NCI-H2081 (cell line): ENCODE measurements around the gene DMRT1.

Experiments used
- DNase-seq, 2 experiments: peaks; one replicate each; lab custom pipeline; 2025; lab: John Stamatoyannopoulos, UW

The DMRT1 gene

DNA sequence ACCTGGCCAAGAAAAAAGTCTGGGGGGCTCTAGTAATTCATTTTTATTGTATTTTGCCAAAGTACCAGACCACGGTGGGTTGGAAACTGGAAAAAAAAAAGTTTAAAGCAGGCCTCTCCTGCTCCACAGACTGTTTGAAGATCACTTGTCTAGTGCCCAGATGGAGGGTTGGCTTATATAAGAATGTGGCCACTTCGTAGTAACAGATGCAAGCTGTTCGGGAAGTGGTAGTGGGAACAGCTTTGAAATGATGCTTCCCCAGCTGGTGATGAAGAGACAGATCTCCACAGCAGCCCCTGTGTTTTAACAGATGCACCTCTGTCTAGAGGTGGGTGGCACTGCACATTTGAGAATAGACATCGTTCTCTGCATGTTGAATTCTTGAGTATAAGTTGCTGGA, 80.7 kb downstream of the DMRT1 start:
- DNase-seq, result no peak

DNA sequence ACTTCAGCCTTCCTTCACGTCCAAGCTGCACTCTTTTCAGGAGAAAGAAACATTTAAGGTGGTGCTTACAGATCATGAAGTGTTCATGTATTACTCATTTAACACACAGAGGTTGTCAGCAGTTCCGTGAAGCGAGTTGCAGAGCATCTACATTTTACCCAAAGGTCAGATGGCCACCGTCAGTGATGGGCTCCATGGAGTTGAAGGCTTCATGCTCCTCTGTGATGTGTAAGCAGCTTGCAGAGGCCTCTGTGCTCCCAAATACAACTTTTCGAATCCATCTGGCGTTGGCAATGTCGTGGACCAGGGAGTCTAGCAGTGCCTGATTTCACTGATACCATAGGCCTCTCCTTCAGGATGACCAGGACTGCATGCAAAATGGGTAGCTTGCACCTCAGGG, 81.2 kb downstream of the DMRT1 start:
- DNase-seq, result no peak

DNA sequence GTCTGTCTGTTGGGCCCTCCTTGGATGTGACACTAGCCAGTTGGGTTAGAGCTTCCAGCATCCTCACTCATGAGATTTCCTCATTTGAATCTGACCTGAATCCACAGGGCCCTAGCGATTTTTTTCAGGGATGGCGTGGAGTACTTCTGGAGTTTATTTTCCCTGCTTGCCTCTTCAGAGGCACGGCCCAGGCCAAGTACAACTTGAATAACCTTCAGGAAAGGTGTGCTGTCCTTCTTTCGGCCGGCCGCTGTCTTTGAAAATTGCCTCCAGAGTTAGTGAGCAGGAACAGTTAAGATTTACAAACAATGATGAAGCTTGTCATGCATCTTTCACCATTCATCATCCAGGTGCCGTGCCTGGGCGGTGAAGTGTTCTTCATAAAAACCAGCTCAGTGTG, 85.5 kb downstream of the DMRT1 start:
- DNase-seq, result no peak

DNA sequence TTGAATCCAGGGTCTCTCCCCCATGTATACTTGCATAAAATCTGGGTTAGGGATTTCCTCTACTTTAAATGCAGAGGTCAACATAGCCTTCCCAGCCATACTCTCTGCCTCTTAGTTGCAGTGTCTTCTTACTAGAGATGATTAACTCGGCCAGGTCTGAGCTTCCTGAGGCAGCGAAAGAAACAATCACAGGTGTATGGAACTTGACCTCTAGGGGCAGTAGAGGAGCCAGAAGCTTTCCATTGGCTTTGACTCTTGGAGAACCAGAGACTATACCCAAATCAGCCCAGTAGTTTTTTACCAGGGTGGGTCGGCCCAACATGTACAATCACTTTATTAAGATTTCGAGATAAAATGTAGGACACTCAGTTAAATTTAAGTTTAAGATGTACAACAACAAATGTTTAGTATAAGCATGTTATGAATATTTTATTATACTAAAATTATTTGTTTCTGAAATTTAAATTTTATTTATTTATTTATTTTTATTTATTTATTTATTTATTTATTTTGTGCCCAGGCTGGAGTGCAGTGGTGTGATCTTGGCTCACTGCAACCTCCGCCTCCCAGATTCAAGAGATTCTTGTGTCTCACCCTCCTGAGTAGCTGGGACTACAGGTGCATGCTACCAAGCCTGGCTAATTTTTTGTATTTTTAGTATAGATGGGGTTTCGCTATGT, 87.0 kb downstream of the DMRT1 start:
- DNase-seq, result no peak

DNA sequence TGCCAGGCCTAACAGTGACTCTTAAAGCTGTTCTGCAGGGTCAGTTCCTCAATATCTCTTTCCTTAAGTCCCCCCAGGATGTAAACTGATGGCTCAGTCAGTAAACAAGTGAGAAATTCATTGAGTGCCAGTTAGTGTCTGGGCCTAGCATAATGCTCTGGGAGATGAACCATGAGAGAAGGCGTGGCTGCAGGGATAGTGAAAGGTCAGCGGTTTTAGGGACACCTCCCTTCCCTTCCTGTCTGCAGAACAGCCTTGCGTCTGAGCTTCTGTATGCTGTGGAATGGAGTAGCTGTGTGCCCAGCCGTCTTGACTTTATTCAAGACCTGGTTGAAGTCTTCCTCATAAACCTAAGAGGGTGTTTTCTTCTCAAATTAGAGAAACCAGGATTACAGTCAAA, 88.2 kb downstream of the DMRT1 start:
- no peak for DNase-seq

DNA sequence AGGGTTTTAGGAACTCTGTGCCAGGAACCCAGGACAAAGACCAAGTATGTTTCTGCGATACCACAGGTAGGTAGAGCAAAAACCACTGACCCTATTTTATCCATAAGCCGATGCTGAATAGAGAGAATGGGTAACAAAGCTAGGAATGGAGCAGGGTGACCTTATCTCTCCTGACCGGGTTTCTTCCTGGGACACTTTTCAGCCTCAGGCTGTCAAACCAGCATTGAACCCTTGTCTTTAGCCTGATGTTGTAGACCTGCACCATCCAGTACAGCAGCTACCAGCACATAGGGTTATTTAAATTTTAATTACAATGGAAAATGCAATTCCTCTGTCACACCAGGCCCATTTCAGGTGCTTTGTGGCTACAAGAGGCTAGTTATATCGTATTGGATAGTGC, 91.9 kb downstream of the DMRT1 start:
- DNase-seq, result no peak

DNA sequence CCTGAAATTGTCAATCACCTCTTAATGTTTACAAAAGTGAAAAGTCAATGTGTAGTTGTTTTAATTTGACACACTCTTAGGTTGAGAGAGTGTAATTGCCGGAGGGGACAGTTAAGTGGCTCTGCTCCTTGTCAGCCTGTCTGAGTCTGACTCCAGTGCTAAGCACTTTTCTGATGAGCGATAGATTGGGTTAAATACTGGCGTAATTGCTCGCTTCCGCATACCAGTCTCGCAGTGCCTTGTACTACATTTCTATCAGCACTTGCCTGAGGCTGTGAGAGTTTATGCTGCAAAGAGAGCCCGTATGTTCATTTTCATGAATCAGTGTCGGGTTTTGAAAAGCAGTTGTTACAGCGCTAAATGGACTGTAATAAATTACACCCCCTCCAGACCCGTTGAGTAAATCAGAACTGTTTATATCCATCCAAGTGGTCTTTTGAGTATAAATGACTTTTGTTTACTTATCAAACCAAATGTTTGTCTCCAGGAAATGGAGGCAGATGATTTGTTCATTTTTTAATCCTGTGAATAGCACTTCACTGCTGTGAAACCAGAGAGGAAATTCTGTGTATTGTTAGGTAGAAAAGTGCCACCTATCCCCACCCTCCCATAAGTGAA, 94.0 kb downstream of the DMRT1 start:
- peak; percentile 30 to 63 for DNase-seq

DNA sequence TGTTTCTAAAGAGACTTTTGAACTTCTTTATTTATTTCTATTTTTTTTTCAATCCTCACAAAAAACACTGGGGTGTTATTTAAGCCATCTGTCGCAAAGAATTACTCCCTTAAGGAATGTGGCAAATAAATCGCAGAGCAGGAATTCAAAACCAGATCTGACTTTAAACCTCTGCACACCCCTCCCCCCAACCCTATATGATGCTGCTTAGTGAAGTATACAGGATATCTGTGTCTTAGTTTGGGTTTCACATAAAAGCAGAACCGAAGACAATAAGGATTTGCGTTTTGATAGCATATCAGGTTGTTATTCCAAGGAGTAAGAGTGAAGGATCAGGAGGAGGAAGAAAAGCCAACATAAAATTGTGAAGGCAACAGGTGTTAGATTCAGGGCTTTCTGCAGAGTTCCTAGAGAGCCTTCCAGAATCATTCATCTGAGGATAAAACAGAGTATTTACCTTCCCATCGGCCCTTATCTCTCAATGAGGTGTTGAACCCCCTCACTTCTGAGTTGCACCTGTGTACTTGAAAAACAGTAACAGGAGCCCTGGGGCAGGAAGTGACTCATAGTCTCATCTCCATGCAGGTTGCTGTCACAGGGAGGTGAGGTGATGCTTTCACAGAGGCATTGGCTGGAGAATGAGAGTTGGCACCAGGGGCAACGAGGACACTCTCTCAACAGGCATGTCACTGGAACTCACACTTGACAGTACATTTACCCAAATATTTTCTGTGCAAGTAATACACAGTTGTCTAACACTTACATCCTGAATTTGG, 101.5 kb downstream of the DMRT1 start:
- no peak for DNase-seq

DNA sequence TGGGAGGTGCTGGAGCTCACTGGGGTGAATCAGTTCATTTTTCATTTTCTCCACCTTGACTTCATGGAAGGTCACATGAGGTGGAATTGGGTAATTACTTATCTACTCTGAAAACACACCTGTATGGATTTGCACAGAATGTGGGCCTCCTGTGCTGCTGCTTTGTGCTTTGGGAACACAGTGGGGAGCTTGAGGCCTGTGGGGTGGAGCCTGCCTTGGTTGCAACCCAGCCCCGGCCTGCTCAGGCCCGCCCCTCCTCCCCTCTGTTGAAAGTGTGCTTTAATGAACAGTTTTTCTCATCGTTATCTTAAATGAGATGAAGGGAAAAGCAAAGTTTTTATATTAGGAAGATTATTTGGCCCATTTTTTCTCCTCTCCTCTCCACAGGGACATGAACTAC, 106.5 kb downstream of the DMRT1 start:
- DNase-seq, result no peak

DNA sequence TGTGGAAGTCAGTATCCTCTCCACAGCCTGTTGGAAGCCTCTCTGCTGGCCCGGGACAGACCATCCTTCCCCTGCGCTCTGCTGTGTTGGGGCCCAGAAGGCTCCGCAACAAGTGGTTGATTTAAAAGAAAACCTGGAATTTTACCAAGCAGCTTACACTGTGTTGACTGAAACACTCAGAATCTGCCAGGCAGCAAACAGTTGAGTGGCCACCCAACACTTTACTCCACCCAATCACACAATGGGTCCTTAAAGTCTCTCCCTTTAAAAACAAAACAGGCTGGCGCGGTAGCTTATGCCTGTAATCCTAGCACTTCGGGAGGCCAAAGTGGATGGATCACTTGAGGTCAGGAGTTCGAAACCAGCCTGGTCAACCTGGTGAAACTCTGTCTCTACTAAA, 107.0 kb downstream of the DMRT1 start:
- DNase-seq, result no peak

DNA sequence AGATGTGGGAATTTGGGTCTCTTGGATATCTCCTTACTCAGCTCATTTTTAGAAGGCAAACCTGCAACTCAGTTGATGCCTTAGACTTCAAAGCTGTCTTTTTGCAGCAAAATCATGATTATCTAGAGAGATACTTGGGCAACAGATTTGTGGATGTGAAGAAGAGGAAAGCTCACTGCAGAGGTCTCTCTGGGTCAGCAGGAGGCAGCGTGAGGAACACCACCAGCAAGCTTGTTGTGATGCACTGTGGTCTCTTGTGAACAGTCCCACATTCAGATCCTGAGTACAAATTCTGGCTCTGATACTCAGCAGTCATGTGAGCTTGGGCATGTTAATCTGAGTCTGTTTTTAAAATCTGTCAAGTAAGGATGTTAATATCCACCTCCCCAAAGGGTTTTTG, 108.6 kb downstream of the DMRT1 start:
- no peak for DNase-seq

DNA sequence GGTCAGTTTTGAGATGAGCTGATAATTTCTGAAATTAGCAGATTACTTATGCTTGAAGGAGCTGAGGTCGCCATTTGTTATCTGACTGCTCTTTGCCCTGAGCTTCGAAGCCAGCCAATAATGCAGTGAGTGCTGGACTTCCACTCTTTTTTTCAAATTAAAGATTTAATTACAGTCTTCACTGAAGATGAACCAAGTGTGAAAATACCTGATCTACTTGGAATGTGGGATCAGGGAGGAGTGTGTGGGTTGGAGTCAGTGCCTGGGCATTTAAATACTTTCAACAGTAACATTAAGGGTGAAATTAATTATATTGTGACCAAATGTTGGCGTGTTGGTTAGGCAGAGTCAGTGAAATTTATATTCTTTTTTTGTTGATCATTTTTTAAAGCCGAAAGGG, 111.0 kb downstream of the DMRT1 start:
- DNase-seq, result no peak

DNA sequence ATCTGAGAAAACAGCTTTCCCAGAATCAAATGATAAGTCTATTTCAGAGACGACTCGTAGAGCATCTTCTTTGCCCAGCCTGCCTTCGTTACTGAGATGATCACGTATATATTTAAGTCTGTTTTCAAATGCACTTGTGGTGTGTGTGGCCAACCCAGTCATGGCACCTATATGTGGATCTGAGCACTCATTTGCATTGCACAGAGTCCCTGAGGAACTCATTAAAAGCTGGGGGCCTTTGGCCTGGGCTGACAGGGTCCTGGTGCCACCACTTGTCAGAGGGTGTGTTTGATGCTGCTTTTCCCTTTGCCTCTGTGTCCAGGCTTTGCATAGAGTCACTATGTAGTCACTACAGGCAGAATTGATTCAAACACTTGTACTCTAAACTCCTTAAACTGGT, 117.6 kb downstream of the DMRT1 start:
- DNase-seq, result no peak

DNA sequence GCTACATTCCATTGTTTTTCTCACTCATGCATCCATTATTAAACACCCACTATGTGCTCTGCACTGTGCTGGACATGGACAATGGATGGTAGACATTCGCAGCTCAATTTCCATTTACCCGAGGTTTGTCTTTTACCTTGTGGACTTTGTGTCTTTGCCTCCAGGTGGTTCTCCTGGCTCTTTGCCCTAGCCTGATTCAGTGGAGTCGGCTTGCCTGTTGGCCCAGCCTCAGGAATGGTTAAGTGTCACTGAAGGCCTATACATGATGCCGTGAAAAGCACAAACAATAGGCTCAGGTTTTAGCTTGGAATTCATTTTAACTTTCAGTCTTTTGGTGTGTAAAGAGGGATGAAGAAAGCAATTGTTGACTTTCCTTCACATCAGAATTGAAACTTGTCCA, 118.4 kb downstream of the DMRT1 start:
- no peak for DNase-seq

DNA sequence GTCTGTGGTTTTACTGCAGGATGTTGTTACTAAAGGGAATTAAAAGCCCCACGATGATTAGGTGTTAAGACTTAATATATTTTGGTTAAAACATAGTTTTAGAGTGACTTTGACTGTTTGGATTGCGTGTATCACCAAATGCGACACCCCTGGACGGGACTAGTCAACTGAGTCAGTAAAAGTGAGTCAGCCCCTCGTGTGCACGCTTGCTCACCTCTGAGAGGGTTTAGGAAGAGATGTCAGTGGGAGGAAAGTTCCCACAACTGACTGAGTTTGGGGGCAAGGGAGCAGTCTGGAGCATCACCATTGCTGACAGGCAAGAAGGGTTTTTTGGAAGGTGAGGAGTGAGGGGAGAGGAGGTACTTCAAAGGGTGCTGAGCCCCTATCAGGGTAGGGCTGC, 120.5 kb downstream of the DMRT1 start:
- DNase-seq, result no peak

DNA sequence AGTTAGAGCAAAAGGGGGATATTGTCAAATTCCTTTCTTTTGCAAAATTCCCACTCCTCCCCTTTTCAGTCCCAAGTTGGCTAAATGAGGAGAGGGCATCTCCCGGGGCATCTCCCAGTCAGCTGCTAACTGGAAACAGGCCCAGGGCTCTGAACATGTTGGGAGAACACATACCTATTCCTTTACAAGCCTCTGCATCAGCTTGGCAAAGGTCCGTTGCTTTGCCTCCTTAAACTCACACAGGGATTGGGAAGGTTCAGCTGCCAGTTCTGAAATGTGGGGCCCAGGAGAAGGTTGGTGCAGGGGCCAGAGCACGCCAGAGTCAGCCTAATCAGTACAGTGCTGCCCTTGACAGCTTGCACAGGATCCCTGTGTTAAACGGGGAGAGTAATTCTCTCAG, 124.0 kb downstream of the DMRT1 start:
- DNase-seq, result no peak

DNA sequence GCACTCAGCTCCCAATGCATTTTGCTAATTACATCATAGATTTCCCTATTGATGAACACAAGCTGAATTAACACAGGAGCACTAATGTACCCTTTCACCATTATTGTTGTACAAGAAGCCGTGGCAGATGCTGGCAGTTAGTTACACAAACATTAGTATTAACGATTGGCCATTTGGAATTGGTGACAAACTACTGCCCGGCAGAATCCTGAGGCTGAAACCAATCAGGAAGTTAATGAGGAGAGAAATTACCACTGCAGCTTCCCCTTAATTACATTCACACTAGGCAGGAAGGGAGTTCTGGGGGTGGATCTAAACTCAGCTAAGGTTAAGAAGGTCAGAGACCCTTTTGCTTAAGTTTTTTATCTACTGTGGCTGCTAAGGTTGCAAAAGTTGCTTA, 125.4 kb downstream of the DMRT1 start:
- no peak for DNase-seq

DNA sequence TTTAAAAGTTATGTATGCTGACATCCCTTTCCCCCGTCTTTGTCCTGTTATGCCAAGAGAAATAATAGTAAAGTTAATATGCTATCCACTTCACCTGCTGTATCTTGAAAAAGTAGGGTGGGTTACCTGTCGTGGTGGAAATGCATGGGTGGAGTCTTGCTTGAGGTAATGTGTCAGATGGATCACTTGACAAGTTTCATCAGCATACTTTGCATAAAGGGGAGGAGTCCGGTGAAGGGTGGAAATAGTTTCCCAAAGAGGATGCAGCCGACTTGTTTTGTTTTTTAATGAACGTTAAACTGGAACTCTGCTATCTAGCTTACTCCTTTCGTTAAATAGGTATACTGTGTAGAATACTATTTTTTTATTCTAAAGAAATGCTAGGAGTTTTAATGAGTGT, 125.9 kb downstream of the DMRT1 start:
- no peak for DNase-seq

DNA sequence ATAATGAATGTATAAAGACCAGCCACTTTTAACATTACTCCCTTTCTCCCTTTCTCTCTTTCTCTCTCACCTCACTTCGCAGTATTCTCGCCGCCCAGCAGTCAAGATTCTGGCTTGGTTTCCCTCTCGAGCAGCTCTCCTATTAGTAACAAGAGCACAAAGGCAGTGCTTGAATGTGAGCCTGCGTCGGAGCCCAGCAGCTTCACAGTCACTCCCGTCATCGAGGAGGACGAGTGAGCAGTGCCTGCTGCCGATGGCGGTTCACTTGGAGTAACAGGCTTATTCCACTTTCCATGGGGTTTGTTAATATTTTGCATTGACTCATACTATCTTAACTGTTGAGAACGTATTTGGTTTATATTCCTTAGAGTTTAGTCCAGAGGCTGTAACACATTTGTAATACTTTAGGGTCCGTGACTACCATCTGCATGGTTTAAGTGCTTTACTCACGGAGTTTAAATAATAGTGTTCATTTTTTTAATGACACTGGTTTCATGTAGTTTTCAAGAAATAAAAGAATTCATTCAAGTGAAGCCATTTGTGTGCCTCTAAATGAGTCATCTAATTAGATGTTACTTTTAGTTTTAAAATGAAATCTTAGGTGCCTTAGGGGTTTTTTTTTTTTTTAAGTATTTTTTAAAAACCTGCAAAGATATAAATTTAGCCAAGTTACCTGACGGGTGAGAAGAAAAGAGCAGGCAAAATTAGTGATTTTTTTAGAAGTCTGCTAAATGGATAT, 126.6 kb downstream of the DMRT1 start:
- DNase-seq, result no peak

DNA sequence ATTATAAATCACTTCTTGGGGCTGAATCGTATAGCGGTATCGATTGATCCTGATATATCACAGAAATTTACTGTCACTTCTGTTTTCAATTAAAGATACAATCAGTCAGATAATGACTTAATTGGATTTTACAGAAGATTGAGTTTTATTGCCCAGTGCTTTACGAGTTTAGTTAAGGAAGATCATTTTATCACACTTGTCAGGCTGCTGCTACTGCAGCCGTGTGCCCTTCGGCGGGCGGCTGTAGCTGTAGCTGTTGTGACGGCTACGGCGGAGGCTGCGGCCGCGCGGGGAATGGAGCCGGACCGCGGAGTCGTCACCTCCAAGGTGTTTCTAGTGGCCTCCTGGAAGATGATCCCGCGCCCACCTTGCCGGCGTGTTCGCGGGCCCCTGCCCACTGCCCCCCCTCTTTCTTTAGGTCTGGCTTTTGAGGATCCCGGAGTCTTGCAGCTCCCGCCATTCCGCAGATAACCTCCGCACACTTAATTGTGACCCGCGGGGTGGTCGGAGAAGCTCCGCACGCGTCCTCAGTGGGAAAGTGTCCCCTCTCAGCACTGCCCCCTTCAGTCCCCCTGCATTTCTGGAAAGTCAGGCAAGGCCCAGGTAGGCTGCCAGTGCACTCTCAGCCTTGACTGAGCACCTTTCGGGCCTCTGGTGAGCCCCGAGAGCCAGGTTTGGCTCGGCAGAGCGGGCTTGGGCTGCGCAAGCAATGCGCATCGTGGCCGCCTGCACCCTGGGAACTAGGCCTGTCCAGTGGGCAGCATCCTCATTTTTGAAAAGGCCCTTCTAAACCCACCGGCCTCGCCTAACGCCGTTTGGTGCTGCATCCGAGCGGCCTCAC, 128.0 kb downstream of the DMRT1 start:
- DNase-seq, result no peak

DNA sequence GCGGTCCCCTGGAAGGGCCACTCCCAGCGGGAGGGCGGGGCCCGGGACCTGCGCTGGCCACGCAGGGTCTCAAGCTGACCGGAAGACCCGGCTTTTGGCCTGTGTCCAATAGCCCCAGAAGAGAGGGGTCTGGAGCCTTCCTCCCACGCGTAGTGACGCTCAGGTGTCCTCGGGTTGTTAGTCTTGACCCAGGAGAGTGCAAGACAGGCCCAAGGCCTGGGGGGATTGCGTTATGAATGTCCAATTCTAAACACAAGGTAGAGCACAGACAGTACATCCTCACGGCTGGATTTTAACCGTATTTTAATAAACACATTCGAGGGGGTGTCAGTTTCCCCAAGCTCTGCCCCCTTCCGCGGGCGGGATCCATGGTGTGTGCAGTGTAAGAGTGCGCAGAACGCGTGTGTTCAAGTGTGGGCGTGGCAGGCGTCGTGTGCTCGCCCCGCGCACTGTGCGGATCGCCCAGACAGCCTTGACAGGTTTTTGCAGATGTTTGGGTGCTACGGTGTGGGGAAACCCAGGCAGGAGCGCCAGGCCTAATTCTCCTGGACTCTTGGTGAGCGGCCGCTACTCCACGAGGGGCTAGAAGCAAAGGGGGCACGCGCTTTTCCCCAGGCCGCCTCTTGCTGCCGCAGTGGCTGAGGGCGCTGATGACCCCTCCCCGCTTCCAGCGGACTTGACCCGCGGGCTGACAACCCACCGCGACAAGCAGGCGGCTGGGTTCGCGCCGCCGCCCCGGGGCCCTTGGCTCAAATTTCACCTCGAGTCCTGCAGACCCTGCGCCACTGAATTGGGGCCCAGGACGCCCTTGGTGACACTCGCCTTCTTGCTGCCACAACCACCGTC, 128.9 kb downstream of the DMRT1 start:
- DNase-seq, result no peak
